ENCODE data around the gene SEPTIN8.
"Not testable (repeated sequence)": the region's sequence is repeated elsewhere in the genome, so short reads cannot be mapped to it uniquely, and the experiment has no call there.

The SEPTIN8 gene

GRCh38 chr5:132812781-132813598 is 36.0 kb upstream of the SEPTIN8 start, which contains the start of gene SOWAHA:
TSS of gene SOWAHA (plus strand) at chr5:132813302. CDS start at chr5:132813622, 320 bp downstream.
- no peak for DNase-seq (ENCODE audit: low read depth in 1 of 2, low spot score in 1 of 2)

DNA sequence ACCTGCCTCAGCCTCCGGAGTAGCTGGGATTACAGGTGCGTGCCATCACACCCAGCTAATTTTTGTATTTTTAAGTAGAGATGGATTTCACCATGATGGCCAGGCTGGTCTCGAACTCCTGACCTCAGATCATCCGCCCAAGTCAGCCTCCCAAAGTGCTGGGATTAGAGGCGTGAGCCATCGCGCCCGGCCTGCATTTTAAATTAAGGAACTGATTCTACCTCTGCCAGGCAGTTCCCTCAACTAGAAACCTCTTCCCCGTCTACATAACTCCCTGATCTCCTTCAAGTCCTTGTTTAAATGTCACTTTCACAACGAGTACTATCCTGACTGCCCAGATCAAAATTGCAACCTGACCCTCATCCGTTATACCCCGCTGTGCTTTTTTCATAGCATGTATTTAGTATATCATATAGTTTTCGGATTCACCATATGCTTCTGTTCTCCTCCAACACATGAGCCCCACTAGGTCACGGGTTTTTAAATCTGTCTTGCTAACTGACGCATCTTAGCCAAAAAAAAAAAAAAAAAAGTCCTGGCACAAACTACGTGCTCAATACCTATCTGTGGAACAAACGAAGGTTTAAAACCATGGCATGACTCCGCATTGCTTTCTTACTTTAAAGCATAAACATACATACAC is 35.2 kb upstream of the SEPTIN8 start:
- no peak for DNase-seq (ENCODE audit: low read depth in 1 of 2, low spot score in 1 of 2)

GRCh38 chr5:132810605-132811004 is 33.6 kb upstream of the SEPTIN8 start:
- no peak for DNase-seq (ENCODE audit: low read depth in 1 of 2, low spot score in 1 of 2)

DNA sequence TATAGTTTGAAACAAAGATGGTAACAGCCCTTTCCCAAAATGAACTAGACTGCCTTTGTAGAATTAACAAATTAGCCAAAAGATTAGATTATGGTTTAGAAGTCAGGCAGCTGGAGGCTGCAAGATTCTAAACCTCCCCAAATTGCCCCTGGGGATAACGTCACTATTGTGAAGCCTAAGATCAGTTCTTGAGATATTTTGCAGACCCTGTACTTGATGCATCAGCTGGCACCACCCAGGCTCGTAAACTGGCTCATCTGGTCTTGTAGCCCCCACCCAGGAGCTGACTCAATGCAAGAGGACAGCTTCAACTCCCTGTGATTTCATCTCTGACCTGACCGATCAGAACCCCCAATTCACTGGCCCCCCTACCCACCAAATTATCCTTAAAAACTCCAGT is 31.8 kb upstream of the SEPTIN8 start:
- no peak for DNase-seq (ENCODE audit: low read depth in 1 of 2, low spot score in 1 of 2)

- DNase-seq (ENCODE audit: low read depth in 1 of 2, low spot score in 1 of 2): no peak
Observed at GRCh38 chr5:132808448-132808847, 31.4 kb upstream of the SEPTIN8 start.

DNA sequence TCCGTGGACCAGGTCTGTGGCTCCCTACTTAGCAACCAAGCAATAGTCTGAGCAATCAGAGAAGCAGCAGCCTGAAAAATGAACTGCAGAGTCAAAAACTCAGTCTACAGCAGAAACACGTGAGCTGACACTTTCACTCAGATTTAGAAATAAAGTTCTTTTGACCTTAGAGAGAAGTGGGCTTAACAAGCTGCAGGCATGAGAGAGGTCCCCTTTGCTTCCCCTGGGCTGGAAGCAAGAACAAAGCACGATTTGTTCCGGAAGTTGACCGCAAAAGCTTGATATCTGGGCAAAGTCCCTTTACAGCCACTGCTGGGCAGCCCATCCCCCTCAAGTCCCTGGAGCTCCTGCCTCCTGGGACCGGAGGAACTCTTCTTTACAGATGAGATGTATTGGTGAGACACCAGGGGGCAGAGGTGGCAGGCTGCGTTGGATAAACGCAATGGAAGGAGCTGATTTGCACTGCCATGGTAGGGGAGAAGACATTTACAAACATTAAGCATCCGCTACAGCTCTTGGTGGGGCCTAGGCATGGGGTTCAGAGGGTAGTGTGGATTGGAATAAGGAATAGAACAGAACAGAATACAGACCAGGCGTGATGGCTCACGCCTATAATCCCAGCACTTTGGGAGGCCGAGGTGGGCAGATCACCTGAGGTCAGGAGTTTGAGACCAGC is 30.3 kb upstream of the SEPTIN8 start:
- DNase-seq (ENCODE audit: low read depth in 1 of 2, low spot score in 1 of 2): no peak

- DNase-seq (ENCODE audit: low read depth in 1 of 2, low spot score in 1 of 2): not testable (repeated sequence)
Observed at GRCh38 chr5:132806804-132807162, 29.7 kb upstream of the SEPTIN8 start.

GRCh38 chr5:132805872-132806271 is 28.8 kb upstream of the SEPTIN8 start:
- DNase-seq (ENCODE audit: low read depth in 1 of 2, low spot score in 1 of 2): not testable (repeated sequence)

GRCh38 chr5:132804219-132804618 is 27.2 kb upstream of the SEPTIN8 start:
- not testable (repeated sequence) for DNase-seq (ENCODE audit: low read depth in 1 of 2, low spot score in 1 of 2)

- DNase-seq (ENCODE audit: low read depth in 1 of 2, low spot score in 1 of 2): not testable (repeated sequence)
Observed at GRCh38 chr5:132802685-132803066, 25.6 kb upstream of the SEPTIN8 start.

DNA sequence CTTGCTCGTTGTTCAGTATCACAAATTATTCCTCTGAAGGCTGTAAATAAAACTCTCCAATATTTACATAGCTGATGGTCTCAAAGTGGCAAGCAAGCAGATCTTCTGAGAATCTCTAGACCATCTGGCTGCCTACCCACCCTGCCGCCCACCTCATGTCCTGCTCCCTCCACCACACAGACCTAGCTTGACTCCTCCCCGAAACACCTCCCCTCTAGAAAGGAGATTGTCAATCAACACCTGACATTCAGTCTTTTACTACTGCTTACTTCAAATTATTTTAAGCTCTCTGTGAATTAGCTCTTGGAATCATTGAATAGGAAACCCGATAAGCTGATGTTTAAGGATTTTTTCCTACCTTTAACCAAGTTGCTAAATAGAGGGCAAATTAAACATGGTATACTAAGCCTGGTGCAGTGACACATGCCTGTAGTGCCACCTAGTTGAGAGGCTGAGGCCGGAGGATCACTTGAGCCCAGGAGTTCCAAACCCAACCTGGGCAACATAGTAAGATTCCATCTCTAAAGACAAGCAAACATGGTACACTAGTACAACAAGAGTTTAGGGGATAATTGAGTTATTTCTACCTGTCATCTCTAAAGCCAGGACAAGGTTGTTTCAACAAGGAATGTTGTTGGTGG is 25.1 kb upstream of the SEPTIN8 start:
- DNase-seq (ENCODE audit: low read depth in 1 of 2, low spot score in 1 of 2): no peak

- no peak for DNase-seq (ENCODE audit: low read depth in 1 of 2, low spot score in 1 of 2)
Observed at GRCh38 chr5:132800545-132800944, 23.5 kb upstream of the SEPTIN8 start.

DNA sequence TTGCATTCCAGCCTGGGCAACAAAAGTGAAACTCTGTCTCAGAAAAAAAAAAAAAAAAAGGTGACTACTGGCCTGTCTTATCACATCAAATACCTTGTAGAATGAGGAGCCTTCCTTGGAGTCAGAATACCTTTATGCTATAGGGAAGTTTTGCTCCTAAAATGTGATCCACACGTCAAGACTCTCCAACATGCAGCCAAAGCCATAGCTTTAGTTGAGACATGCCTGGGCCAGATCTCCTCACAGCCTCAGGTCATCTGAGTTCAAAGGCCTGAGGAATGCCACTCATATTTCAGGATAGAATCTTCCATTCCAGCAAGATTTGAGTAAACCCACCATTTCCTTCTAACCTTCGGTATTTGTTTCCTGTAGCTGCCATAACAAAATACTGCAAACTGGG is 22.4 kb upstream of the SEPTIN8 start:
- DNase-seq (ENCODE audit: low read depth in 1 of 2, low spot score in 1 of 2): no peak

DNA sequence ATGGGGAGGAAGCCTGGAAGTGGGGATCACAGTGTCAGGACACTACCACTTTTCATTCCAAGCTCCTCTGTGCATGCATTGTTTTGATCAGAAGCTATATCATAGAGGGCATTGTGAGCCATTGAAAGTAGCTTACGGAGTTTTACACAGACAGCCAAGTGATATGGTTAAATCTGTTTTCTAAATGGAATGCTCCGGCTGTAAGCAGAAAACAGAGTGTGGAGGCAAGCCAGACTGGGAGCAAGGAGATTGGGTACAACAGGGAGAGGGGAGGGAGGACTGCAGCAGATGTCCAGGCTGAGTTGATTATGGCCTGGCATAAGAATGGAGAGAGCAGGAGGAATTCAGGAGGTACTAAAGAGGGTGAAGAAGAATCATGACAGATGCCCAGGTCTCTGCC is 20.6 kb upstream of the SEPTIN8 start:
- no peak for DNase-seq (ENCODE audit: low read depth in 1 of 2, low spot score in 1 of 2)

- DNase-seq (ENCODE audit: low read depth in 1 of 2, low spot score in 1 of 2): no peak
Observed at GRCh38 chr5:132791026-132791425, 14.0 kb upstream of the SEPTIN8 start.

DNA sequence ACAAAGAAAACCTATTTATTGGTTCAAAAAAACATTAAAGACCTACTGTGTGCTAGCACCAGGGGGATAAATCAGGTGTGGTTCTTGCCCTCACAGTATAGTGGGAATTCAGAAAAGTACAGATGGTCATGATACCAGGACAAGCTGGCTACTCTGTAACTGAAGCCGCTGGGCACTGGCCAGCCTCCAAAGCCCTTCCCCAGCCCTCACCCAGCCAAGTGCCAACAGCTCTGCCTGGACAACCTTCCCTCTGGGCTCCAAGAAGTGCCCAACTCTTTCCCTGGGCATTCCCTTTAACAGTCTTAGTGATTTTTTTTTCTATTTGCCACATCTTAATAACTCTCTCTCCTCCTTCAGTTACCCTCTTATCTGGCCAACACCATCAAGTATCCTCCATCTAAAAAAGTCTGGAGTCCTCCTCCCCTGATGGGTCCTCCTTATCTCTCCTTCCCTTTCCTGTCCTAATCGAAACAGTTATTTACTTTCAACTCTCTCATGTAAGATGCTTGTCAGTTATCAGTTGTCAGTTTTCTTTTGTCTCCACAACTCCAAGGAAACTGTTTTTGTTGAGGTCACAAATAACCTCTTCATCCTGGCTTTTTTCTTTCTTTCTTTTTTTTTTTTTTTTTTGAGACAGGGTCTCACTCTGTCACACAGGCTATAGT is 13.3 kb upstream of the SEPTIN8 start:
- no peak for DNase-seq (ENCODE audit: low read depth in 1 of 2, low spot score in 1 of 2)

DNA sequence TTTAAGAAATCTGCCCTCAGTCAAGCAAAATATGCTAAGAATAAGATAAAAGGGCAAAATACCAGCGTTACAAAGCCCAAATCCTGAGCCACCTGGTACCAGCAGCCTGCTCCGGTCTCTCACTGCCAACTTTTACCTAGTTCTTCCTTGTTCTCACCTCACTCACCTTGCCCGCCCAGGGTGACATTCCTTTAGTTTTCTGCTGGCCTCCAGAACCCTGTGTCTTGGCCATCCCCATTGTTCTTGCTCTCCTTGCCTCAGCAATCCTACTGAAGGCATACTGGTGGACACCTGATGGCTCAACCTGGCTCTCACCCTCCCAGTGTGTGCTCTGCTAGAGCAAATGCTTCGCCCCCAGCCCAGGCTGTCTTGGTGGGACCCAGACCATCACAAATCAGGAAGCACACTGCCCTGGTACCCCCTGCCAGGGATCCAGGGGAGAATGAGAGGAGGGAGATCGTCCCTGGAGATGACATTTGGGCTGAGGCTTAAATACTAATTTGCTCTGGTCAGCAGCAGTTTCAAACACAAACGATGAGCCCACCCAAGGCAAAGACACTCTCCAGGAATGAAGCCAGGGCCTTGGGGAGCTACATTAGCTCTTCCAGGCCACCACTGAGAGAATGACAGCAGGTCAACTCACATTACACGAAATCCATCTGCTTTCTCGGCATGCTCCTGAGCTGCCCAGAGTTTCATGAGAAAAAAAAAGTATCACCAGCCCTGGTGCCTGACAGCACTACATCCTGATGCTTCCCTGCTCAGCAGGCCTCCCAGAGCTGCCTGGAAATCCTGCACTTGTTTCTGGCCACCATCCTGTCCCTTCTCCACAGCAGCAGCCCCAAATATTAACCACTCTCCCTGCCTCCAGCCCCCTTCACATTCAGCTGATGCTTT is 12.2 kb upstream of the SEPTIN8 start:
- no peak for DNase-seq (ENCODE audit: low read depth in 1 of 2, low spot score in 1 of 2)

DNA sequence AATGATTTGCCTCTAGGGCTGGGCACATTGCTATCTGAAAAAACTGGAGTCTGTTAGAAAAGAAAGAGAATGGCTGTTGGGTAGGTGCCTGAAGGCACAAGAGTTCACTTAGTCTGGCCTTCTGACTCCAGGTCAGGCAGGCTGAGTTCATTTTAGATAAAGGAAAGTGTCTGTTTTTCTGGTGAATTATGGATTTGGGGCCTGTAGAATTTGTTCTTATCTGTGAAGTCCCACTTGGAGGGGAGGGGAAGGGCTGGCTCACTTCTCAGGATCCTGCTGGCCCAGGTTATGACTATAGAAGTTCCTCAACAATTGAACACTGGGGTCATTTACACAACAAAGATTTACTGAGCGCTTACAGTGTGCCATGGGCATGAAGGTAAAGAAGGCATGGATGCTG is 11.5 kb upstream of the SEPTIN8 start:
- no peak for DNase-seq (ENCODE audit: low read depth in 1 of 2, low spot score in 1 of 2)

DNA sequence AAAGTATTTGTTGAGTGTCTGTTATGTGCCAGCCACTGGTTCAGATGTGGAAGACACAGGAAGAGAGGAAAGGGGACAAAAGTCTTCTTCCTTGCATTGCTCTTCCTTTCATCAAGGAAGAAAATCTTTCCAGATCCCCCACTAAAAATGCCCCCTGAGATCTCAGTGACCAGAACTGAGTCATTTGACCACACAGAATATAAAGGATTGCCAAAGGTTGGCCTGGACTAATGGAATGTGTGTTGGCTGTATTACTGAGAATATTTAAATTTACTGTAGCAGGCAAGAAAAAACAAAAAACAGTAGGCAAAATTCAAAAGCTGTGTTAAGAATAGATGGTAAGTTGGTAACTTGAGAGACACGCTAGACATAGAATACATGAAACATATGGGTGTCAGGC is 10.0 kb upstream of the SEPTIN8 start:
- no peak for DNase-seq (ENCODE audit: low read depth in 1 of 2, low spot score in 1 of 2)

- no peak for DNase-seq (ENCODE audit: low read depth in 1 of 2, low spot score in 1 of 2)
Observed at GRCh38 chr5:132785864-132786263, 8.8 kb upstream of the SEPTIN8 start.
